GM19193 (cell line): ENCODE results near the gene COL4A1.

ENCODE experiments used
- POLR2A ChIP-seq: IDR thresholded peaks from 4 replicates; pipeline ENCODE4 v1.6.1; 2011; ENCODE audit not compliant: insufficient read depth, insufficient read length; ENCODE audit errors: extremely low read depth

COL4A1 gene

GRCh38 chr13:110332750-110333149, 25.8 kb upstream of the COL4A1 start:
- TF ChIP-seq POLR2A, result no peak

GRCh38 chr13:110331362-110331761, 24.4 kb upstream of the COL4A1 start:
- no peak for TF ChIP-seq POLR2A

GRCh38 chr13:110330491-110331011, 23.6 kb upstream of the COL4A1 start:
- TF ChIP-seq POLR2A, result no peak

- no peak for TF ChIP-seq POLR2A
These were observed 23.0 kb upstream of the COL4A1 start for GRCh38 chr13:110329798-110330461.

- TF ChIP-seq POLR2A, result no peak
These were observed 22.3 kb upstream of the COL4A1 start for GRCh38 chr13:110329258-110329657.

GRCh38 chr13:110328573-110328972, 21.6 kb upstream of the COL4A1 start:
- no peak for TF ChIP-seq POLR2A

GRCh38 chr13:110327051-110327721, 20.2 kb upstream of the COL4A1 start:
- TF ChIP-seq POLR2A, result no peak

- TF ChIP-seq POLR2A, result no peak
These were observed 19.4 kb upstream of the COL4A1 start for GRCh38 chr13:110326263-110326904.

GRCh38 chr13:110324026-110324749, 17.2 kb upstream of the COL4A1 start:
- TF ChIP-seq POLR2A, result no peak

GRCh38 chr13:110323172-110323891, 16.4 kb upstream of the COL4A1 start:
- TF ChIP-seq POLR2A, result no peak

- TF ChIP-seq POLR2A, result no peak
These were observed 15.8 kb upstream of the COL4A1 start for GRCh38 chr13:110322828-110323171.

- TF ChIP-seq POLR2A, result no peak
These were observed 15.3 kb upstream of the COL4A1 start for GRCh38 chr13:110322126-110322827.

- no peak for TF ChIP-seq POLR2A
These were observed 13.7 kb upstream of the COL4A1 start for GRCh38 chr13:110320645-110321044.
